ENCODE data around the gene KCNMA1. TPM values are rescaled to one million over a fixed set of nuclear protein-coding genes. Genes with fewer than 3 reads are reported as not detected.

Gene KCNMA1
- total RNA-seq, 1 donor from 2014 or later = 95.5 TPM

DNA sequence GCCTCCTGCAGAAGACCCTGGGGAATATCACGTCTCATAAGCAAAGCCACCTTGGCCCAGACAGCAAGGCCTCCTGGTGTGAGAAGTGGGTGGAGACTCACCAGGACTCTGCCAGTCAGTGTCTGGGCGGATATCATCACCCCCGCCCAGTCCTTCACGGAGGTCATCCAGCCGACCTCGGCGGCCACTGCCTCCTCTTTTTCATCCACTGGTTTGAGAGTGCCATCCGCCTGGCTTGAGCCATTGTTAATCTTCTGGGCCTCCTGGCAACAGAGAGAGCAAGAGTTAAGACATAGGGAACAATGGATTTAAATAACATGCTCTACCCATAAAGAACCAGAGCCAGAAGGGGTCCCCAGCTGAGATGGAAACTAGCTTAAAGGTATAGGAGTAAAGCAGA, 233.8 kb downstream of the KCNMA1 start:
- DNase-seq (ENCODE audit: extremely low spot score, unreplicated experiment) = no peak

DNA sequence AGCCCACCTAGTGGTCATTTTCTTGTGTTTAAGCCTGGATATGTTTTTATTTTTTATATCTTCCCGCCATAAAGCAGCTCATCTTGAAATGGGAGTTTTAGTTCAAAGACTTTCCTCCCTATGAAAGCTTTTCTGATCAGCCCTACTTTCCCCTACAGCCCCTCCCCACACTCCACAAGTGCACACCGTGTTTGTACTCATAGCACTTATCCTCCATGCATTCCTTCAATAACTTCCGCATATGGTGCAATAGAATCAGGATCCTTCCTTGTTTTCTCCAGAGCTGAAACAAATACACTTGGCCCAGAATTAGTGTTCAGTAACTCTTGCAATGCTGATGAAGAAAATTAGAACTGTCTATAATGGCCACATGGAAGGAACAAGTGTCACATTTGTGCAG, 235.9 kb downstream of the KCNMA1 start:
- Mint-ChIP-seq H3K4me3 (ENCODE audit: unreplicated experiment) (no peak overlapping the region), H3K36me3 (ENCODE audit: unreplicated experiment) (peaks cover 27% of the 10 kb centered on the region), H3K4me1 (ENCODE audit: unreplicated experiment) (peaks cover 29% of the 10 kb centered on the region), H3K9me3 (ENCODE audit: unreplicated experiment) (no peaks in the 10 kb centered on the region), H3K27me3 (ENCODE audit: unreplicated experiment) (no peaks in the 10 kb centered on the region), H3K27ac (ENCODE audit: unreplicated experiment) (no peak overlapping the region)
- TF ChIP-seq, protein P1, sequence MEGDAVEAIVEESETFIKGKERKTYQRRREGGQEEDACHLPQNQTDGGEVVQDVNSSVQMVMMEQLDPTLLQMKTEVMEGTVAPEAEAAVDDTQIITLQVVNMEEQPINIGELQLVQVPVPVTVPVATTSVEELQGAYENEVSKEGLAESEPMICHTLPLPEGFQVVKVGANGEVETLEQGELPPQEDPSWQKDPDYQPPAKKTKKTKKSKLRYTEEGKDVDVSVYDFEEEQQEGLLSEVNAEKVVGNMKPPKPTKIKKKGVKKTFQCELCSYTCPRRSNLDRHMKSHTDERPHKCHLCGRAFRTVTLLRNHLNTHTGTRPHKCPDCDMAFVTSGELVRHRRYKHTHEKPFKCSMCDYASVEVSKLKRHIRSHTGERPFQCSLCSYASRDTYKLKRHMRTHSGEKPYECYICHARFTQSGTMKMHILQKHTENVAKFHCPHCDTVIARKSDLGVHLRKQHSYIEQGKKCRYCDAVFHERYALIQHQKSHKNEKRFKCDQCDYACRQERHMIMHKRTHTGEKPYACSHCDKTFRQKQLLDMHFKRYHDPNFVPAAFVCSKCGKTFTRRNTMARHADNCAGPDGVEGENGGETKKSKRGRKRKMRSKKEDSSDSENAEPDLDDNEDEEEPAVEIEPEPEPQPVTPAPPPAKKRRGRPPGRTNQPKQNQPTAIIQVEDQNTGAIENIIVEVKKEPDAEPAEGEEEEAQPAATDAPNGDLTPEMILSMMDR (IDR thresholded peaks at IDR 0.05) = no peak
- no peak for DNase-seq (ENCODE audit: extremely low spot score, unreplicated experiment)

More for the DNA sequence above, 233.8 kb downstream of the KCNMA1 start:
- no peak overlapping the region for H3K27ac Mint-ChIP-seq (ENCODE audit: unreplicated experiment)
- peaks cover 25% of the 10 kb centered on the region for H3K36me3 Mint-ChIP-seq (ENCODE audit: unreplicated experiment)
- no peaks in the 10 kb centered on the region for H3K9me3 Mint-ChIP-seq (ENCODE audit: unreplicated experiment)
- TF ChIP-seq, protein P1 (IDR thresholded peaks at IDR 0.05) = no peak
- peaks cover 30% of the 10 kb centered on the region for H3K4me1 Mint-ChIP-seq (ENCODE audit: unreplicated experiment)
- no peak overlapping the region for H3K4me3 Mint-ChIP-seq (ENCODE audit: unreplicated experiment)
- H3K27me3 Mint-ChIP-seq (ENCODE audit: unreplicated experiment) = no peaks in the 10 kb centered on the region

DNA sequence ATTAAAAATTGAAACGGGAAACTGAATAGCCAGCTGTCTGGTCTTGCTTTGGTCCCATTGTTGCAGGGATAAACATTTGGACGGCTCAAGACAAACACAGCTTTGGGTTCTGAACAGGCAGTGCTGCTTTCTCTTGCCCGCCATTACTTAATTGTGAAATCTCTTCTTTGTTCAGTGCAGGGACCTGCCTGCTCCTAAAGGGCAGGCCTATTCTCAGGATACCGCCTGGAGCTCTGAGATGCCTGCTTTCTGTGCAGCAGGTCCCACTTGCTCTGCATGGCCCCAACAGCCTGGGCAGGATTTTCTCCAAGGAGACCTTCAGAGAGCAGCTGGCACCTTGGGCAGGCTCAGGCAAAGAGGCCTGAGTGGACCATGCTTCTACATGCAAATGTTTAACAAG, 237.6 kb downstream of the KCNMA1 start:
- Mint-ChIP-seq H3K4me3 (ENCODE audit: unreplicated experiment) (no peak overlapping the region), H3K27ac (ENCODE audit: unreplicated experiment) (no peak overlapping the region), H3K36me3 (ENCODE audit: unreplicated experiment) (peaks cover 27% of the 10 kb centered on the region), H3K9me3 (ENCODE audit: unreplicated experiment) (no peaks in the 10 kb centered on the region), H3K4me1 (ENCODE audit: unreplicated experiment) (peaks cover 21% of the 10 kb centered on the region), H3K27me3 (ENCODE audit: unreplicated experiment) (no peaks in the 10 kb centered on the region)
- TF ChIP-seq, protein P1 (IDR thresholded peaks at IDR 0.05) = no peak
- no peak for DNase-seq (ENCODE audit: extremely low spot score, unreplicated experiment)

DNA sequence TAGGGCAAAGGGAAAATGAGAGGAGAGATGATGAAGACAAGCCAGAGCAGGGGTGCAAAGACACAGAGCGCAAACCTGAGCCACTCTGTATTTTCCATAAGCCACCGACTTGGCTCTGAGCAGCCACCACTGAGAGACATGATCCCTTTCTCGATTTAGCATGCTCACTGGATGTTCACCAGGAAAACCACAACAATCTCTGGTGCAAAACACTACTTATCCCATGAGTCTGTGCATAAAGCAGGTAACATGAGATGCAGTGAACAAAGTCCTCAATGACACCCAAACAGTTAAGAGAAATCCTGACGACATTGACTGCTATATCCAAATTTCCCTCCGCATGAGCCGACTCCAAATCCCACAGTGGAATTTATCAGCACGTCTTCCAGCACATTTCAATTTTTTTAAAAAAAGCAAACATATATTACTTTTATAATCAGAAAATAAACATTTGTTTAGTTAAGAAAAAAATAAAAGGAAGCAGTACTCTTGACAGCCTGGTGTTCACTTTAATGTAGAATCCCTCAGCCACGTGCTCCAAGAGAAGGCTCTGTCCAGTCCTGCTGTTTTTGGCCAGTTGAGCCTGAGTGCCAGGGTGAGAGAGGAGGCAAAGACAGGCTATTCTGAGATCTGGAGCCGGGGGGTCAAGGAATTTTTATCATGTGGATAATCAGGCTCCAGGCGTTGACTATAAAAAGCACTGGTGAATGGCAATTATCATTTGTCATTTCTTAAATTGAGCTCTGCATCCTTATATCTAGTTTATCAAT, 238.4 kb downstream of the KCNMA1 start:
- H3K4me1 Mint-ChIP-seq (ENCODE audit: unreplicated experiment) = peaks cover 19% of the 10 kb centered on the region
- H3K4me3 Mint-ChIP-seq (ENCODE audit: unreplicated experiment) = no peak overlapping the region
- H3K36me3 Mint-ChIP-seq (ENCODE audit: unreplicated experiment) = peaks cover 27% of the 10 kb centered on the region
- H3K27ac Mint-ChIP-seq (ENCODE audit: unreplicated experiment) = peak overlapping the region; percentile 48
- no peaks in the 10 kb centered on the region for H3K27me3 Mint-ChIP-seq (ENCODE audit: unreplicated experiment)
- TF ChIP-seq, protein P1 (IDR thresholded peaks at IDR 0.05) = no peak
- no peak for DNase-seq (ENCODE audit: extremely low spot score, unreplicated experiment)
- H3K9me3 Mint-ChIP-seq (ENCODE audit: unreplicated experiment) = no peaks in the 10 kb centered on the region

DNA sequence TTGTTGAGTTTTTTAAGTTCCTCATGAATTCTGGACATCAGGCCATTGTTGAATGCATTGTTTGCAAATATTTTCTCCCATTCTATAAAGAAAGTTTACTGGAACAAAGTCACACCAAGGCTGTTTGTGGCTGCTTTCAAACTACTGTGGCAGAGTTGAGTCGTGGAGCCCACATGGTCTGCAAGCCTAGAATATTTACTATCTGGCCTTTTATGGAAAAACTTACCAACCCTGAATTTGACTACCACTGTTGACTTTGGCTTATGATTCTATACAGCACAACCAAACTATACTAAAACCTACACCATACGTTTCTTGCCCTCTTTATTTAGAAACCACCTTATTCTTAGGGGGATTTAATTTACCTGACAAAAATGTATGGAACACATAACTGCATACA, 239.1 kb downstream of the KCNMA1 start:
- peaks cover 24% of the 10 kb centered on the region for H3K36me3 Mint-ChIP-seq (ENCODE audit: unreplicated experiment)
- H3K4me3 Mint-ChIP-seq (ENCODE audit: unreplicated experiment) = no peak overlapping the region
- DNase-seq (ENCODE audit: extremely low spot score, unreplicated experiment) = no peak

More for the DNA sequence above, 239.1 kb downstream of the KCNMA1 start:
- H3K27ac Mint-ChIP-seq (ENCODE audit: unreplicated experiment) = peak overlapping the region; percentile 48
- no peaks in the 10 kb centered on the region for H3K9me3 Mint-ChIP-seq (ENCODE audit: unreplicated experiment)
- TF ChIP-seq, protein P1 (IDR thresholded peaks at IDR 0.05) = no peak
- H3K4me1 Mint-ChIP-seq (ENCODE audit: unreplicated experiment) = peaks cover 22% of the 10 kb centered on the region
- no peaks in the 10 kb centered on the region for H3K27me3 Mint-ChIP-seq (ENCODE audit: unreplicated experiment)

All from osteocyte (in vitro differentiated cells).